ENCODE measurements around the gene FARSA.

DNA sequence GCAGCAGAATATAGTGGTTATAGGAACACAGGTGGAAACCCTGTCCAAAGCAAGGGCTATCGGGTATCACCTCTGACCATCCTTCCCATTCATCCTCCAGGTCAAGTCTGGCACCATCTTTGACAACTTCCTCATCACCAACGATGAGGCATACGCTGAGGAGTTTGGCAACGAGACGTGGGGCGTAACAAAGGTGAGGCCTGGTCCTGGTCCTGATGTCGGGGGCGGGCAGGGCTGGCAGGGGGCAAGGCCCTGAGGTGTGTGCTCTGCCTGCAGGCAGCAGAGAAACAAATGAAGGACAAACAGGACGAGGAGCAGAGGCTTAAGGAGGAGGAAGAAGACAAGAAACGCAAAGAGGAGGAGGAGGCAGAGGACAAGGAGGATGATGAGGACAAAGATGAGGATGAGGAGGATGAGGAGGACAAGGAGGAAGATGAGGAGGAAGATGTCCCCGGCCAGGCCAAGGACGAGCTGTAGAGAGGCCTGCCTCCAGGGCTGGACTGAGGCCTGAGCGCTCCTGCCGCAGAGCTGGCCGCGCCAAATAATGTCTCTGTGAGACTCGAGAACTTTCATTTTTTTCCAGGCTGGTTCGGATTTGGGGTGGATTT is 10.0 kb upstream of the FARSA start:
- no peak for TF ChIP-seq POLR2A (IDR thresholded peaks at IDR 0.05; ENCODE audit: low read depth, low read length)
- TF ChIP-seq POLR2AphosphoS5 (IDR thresholded peaks at IDR 0.05; ENCODE audit: low read depth, low read length), result peak; percentile 30; the same call in 1 of the 2 replicates

All from GM12891 (cell line).